T follicular helper cell (primary cell): Measurements from ENCODE around the gene ASF1B.

Experiments
- DNase-seq: peaks from one replicate; pipeline ENCODE4 v3.0.0-alpha.2; 2020; ENCODE audit warnings: low read depth

Gene ASF1B

DNA sequence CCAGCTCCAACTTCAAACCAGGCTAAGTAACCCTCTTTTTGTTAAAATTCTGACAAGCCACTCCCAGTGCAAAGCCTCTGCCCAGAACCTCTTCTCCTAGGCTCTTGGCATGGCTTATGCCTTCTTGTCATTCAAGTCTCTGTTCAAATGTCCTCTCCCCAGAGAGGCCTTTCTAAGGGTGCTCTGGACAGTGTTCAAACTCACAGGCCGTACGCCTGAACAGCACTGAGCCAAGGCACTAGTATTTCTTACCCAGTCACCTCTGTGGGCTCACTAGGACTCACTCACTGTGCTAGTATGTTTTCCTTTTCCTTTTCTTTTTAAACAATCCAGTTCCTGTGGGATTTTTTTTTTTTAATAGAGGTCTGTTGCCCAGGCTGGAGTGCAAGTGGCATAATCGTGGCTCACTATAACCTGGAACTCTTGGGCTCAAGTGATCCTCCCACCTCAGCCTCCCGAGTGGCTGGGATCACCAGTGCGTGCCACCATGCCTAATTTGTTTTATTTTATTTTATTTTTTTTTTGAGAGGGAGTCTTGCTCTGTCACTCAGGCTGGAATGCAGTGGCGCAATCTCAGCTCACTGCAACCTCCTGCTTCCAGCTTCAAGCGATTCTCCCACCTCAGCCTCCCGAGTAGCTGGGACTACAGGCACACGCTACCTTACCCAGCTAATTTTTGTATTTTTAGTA is 2.3 kb upstream of the ASF1B start:
- DNase-seq, result no peak

GRCh38 chr19:14135985-14136508 is 342 bp downstream of the ASF1B start:
- no peak for DNase-seq

DNA sequence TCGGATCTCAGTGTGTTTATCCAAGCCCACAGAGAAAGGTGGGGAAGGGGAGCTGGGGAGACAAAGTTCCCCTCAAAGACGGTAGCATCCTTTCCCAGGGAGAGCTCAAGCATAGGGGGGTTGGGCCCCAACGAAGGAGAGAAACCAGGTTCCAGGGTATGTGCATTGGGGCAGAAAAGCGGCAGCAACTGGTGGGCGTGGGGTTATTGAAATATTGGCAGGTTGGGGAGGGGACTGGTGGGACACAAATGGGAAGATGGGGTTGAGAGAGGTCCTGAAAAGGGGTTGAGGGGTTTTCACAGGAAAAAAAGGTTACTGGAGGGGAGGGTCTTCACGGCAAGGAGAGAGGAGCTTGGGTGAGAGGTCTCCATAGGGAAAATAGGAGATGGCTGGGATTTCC is 1.0 kb downstream of the ASF1B start:
- no peak for DNase-seq

DNA sequence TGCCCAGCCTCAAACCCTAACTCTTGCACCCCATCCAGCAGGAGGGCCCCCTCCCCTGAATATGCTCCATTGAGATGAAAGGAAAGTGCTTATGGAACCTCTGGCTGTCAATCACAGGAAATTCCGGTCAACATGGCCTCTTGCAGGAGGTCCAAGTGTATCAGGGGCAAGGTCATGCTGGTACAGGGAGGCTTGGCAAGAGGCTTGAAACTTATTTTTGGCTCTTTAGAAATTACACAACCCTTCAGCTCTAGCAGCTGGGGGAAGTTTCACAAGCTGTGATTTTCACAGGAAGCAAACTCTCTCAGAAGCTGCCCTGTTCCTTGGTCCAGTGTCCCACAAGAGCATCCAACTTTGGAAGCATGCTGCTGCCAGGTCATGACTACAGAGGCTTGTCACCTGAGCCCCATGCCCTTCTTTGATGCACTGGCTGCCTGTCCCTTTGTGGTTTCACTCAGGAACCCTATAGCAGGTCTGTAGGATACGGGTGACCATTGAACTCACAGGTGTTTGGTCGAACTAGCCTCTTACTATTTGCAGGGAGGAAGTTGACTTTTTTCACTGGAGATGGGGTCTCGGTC is 8.4 kb downstream of the ASF1B start:
- no peak for DNase-seq

DNA sequence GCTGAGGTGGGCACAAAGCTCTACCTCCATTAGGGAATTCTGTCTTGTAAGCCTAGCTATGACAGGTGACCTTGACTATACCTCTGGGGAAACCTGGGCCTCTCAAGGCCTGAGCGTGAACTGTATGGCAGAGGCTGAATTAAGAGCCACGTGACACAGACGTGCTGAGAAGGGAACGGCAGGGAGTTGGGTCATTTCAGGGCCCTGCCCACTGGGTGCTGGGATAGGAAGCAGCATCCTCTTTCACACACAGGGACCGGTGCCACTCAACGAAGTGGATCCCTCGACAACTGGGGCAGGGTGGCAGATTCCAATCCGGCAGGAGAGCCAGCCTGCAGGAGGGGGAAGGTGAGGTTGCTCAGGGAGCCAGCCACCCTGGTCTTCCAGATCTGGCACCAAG is 9.2 kb downstream of the ASF1B start:
- DNase-seq, result no peak

- no peak for DNase-seq
Observed at GRCh38 chr19:14122924-14123323, 13.5 kb downstream of the ASF1B start.

- DNase-seq, result no peak
Observed at GRCh38 chr19:14120497-14120780, 15.9 kb downstream of the ASF1B start.

- DNase-seq, result no peak
Observed at GRCh38 chr19:14119644-14120496, 16.5 kb downstream of the ASF1B start.

DNA sequence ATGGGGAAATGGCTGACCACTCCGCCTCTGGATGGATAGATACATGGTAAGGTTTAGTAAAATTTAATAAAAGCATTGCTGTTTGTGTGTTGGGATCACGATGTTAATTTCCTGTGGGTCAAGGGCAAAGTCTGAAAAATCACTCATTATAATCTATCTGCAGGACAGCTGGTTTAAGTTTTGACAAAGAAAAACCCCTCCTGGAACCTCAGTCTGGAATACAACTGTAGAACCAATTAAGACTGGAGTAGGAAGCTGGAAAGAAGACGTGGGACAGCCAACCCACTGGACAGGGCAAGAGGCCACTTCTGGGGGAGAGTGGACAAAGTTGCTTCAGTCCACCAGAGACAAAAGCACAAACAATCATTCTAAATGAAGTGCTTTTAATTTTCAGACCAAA is 17.2 kb downstream of the ASF1B start:
- no peak for DNase-seq

DNA sequence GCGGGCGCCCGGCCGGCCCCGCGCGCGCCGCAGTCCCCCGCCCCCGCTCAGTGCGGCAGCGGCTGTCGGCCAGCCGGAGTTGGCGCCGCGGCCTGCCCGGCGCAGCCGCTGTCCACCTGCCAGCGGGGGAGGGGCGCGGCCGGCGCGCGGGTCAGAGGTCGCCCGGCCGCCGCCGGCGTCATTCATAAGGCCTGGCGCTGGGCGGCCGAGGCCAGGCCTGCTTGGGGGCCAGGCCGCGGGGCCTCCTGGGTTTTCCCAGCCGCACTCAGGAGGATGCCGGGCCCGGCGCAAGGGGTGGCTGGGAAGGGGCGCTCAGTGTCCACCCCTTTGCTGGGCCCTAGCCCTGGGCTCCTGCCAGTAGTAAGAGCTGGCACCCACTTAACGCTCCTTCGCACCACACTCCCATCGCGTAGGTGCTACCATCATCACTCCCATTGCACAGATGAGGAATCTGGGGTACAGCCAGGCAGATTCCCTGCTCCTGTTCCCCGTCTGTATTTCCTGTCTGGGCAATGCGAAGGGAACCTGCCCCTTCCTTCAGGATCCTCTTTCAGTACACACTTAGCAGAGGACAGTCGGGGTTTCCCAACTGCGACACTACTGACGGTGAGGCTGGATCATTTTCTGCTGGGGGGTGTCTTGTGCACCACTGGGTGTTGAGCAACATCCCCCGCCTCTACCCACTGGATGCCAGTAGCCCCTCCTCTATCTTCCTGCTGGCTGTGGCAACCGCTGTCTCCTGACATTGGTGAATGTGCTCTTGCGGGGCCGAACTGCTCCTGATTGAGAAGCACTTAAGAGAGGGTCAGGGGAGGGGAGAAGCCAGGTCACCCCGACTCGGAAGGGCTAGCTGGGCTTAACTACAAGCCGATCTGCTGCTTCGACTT is 18.0 kb downstream of the ASF1B start:
- DNase-seq, result peak; percentile 35

- peak; percentile 96 for DNase-seq
Observed at GRCh38 chr19:14117668-14118164, 18.7 kb downstream of the ASF1B start, which contains the start of gene PRKACA. Gene PRKACA, minus strand, starts transcription at chr19:14117762. Its CDS starts 215 bp downstream, at chr19:14117547.

DNA sequence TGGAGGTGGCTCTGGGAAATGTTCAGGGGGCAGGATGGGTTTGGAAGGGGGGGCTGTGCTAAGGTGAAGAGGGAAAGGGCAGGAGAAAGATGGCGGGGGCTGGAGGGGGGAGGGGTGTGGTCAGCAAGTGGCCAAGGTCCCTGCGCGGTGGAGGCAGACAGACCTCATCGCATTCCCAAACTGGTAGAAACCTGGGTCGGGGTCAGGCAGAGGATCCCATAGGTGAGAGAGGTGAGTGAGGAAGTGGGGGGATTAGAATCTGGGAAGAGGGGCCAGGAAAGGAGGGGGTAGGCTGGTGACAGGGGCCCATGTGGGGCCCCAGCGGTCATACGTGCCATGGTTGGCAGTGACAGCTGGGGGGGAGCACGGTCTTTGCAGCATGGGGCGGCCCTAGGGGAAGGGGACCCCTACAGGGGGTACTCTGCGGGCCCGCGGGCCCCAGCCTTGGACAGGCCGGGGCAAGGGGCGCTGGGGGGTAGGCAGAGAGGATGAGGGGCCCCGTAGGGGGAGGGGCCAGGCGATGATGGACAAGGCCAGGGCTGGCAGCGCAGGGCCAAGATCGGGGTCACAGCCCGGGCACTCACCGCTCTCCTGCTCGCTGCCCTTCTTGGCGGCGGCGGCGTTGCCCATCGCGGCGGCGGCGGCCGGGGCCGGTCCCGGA is 19.3 kb downstream of the ASF1B start:
- no peak for DNase-seq

GRCh38 chr19:14116525-14116917 is 19.9 kb downstream of the ASF1B start:
- DNase-seq, result no peak

DNA sequence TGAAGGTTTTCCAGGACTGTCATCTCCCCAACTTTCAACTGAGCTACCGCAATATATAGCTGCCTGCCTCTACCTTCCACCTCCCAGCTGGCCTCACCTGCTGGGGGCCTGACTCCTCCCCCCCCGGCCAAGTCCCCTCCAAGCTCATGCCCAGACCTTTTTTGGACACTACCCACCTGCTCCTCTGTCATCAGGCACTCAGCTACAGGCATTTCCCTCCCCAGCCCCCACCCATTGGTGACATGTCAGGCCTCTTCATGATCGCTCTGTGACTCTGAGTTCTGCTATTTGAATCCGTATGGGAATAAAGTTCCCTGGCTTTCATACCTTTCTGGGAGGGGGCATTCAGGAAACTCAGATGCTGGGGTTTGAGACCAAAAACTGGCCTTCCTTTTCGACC is 20.6 kb downstream of the ASF1B start:
- no peak for DNase-seq

- peak; percentile 15 for DNase-seq
Observed at GRCh38 chr19:14114854-14115253, 21.5 kb downstream of the ASF1B start.

DNA sequence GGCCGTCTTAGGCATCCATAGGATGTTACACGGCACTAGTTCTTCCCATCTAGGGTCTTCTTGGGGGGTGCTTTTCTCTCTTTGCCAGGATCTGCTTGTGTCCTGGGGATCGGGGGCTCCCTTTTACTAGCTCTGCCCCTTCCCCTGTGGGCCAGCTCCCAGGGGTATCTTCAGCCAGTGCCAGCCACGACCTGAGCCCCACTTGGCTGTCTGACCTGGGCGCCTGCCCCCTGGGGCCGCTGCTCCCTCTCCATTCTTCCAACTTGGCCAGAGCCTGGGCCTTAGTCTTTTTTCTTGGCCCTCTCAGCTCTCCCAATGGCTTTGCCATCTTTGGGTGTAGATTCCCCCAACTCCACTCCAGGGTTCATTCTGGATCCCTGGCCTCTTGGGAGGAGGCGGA is 21.9 kb downstream of the ASF1B start:
- DNase-seq, result no peak

- peak; percentile 49 for DNase-seq
Observed at GRCh38 chr19:14113762-14114414, 22.5 kb downstream of the ASF1B start.

- no peak for DNase-seq
Observed at GRCh38 chr19:14112809-14113385, 23.5 kb downstream of the ASF1B start.

GRCh38 chr19:14112051-14112808 is 24.2 kb downstream of the ASF1B start:
- DNase-seq, result no peak

DNA sequence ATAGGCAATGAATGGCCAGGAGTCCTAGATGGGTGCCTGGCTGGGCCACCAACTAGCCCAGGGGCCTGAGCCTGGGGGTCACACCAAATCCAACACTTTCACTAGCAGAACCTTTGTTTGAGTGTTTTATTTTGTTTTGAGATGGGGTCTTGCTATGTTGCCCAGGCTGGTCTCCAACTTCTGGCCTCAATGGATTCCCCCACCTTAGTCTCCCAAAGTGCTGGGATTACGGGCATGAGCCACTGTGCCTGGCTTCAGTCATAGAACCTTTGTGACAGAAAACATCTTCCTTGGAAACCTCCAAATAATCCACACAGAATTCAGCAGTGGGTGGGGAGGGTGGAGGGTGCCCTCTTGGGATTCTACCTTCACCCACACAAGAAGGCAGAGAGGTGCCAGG is 24.9 kb downstream of the ASF1B start:
- no peak for DNase-seq
